ENCODE data around the gene FLNC.

FLNC gene

GRCh38 chr7:128876978-128877755 lies 47.0 kb downstream of the FLNC start:
- no peaks in the 10 kb centered on the region for H3K9me3 ChIP-seq (ENCODE audit: control insufficient read depth in 1 of 2, low read length in 2 of 2)
- no peaks in the 10 kb centered on the region for H3K36me3 ChIP-seq (ENCODE audit: control insufficient read depth in 1 of 2, insufficient read depth in 2 of 2, low read length in 2 of 2)
- H3K4me3 ChIP-seq (ENCODE audit: low read depth in 1 of 2, low read length in 2 of 2): no peak overlapping the region
- no peak overlapping the region for H3K27ac ChIP-seq (ENCODE audit: low read length)
- H3K4me1 ChIP-seq (ENCODE audit: control insufficient read depth in 1 of 2, insufficient read depth in 2 of 2, low read length in 2 of 2): peaks cover 0 to 7% of the 10 kb centered on the region in 2 donors
- no peaks in the 10 kb centered on the region for H3K27me3 ChIP-seq (ENCODE audit: low read depth, low read length)

DNA sequence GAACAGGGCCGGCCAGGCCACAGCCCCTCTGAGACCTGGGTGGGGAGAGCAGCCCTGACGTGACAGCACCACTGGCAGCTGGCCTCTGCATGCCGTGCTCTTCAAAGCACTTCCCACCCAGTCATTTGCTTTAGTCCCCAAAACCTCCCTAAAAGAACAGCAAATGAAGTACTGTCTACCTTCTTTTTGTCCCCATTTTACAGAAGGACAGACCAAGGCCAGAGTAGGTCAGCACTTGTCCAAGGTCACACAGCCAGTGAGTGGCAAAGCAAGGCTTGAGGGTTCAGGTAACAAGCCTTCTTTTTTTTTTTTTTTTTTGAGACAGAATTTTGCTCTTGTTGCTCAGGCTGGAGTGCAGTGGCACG lies 47.5 kb downstream of the FLNC start:
- Histone ChIP-seq H3K4me1 (ENCODE audit: control insufficient read depth in 1 of 2, insufficient read depth in 2 of 2, low read length in 2 of 2) (peaks cover 0 to 7% of the 10 kb centered on the region in 2 donors), H3K27ac (ENCODE audit: low read length) (no peak overlapping the region), H3K4me3 (ENCODE audit: low read depth in 1 of 2, low read length in 2 of 2) (no peak overlapping the region), H3K9me3 (ENCODE audit: control insufficient read depth in 1 of 2, low read length in 2 of 2) (no peaks in the 10 kb centered on the region), H3K36me3 (ENCODE audit: control insufficient read depth in 1 of 2, insufficient read depth in 2 of 2, low read length in 2 of 2) (no peaks in the 10 kb centered on the region), H3K27me3 (ENCODE audit: low read depth, low read length) (no peaks in the 10 kb centered on the region)

DNA sequence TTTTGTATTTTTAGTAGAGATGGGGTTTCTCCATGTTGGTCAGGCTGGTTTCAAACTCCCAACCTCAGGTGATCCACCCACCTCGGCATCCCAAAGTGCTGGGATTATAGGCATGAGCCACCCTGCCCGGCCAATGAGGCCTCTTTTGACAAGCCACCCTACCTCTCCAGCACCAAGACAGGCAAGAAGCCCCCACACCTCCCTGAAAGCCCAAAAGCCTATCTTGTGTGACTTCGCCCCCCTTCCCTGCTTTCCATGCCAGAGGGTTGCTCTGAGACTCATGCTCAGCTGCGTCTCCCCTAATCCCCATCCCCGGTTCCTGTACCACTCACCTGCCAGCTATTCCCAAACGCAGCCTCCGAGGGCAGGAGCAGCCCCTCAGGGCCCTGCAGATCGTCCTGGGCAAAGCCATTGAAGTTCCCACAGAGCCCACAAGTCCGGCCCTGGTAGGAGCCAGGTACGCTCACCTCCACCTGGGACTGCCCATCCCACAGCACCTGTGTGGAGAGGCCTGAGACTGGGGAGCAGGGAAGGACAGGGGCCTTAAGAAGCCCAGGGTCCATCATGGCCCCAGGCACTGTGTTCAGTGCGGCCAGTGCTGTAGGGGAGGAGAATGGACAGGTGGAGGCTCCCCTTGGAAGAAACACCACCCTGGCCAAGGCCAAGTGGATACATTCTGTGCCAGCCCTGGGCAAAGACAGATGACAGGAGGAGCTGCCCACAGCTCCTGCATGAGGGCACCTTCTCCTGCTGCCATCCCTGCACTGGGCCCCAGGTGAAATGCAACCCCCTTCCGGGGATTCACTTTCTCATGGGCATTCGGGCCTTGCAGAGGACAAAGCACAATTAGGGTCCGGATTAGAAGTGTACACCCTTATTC lies 48.3 kb downstream of the FLNC start:
- no peak overlapping the region for H3K4me3 ChIP-seq (ENCODE audit: low read depth in 1 of 2, low read length in 2 of 2)
- no peaks in the 10 kb centered on the region for H3K9me3 ChIP-seq (ENCODE audit: control insufficient read depth in 1 of 2, low read length in 2 of 2)
- H3K27me3 ChIP-seq (ENCODE audit: low read depth, low read length): no peaks in the 10 kb centered on the region
- no peaks in the 10 kb centered on the region for H3K36me3 ChIP-seq (ENCODE audit: control insufficient read depth in 1 of 2, insufficient read depth in 2 of 2, low read length in 2 of 2)
- no peak overlapping the region for H3K27ac ChIP-seq (ENCODE audit: low read length)
- H3K4me1 ChIP-seq (ENCODE audit: control insufficient read depth in 1 of 2, insufficient read depth in 2 of 2, low read length in 2 of 2): peaks cover 0 to 7% of the 10 kb centered on the region in 2 donors

- H3K4me3 ChIP-seq (ENCODE audit: low read depth in 1 of 2, low read length in 2 of 2): no peak overlapping the region
- no peak overlapping the region for H3K27ac ChIP-seq (ENCODE audit: low read length)
- H3K4me1 ChIP-seq (ENCODE audit: control insufficient read depth in 1 of 2, insufficient read depth in 2 of 2, low read length in 2 of 2): peaks cover 0 to 7% of the 10 kb centered on the region in 2 donors
- H3K36me3 ChIP-seq (ENCODE audit: control insufficient read depth in 1 of 2, insufficient read depth in 2 of 2, low read length in 2 of 2): no peaks in the 10 kb centered on the region
- H3K9me3 ChIP-seq (ENCODE audit: control insufficient read depth in 1 of 2, low read length in 2 of 2): no peaks in the 10 kb centered on the region
- no peaks in the 10 kb centered on the region for H3K27me3 ChIP-seq (ENCODE audit: low read depth, low read length)
These were observed 49.3 kb downstream of the FLNC start for GRCh38 chr7:128879461-128879938.

- Histone ChIP-seq H3K4me1 (ENCODE audit: control insufficient read depth in 1 of 2, insufficient read depth in 2 of 2, low read length in 2 of 2) (peaks cover 0 to 7% of the 10 kb centered on the region in 2 donors), H3K9me3 (ENCODE audit: control insufficient read depth in 1 of 2, low read length in 2 of 2) (no peaks in the 10 kb centered on the region), H3K36me3 (ENCODE audit: control insufficient read depth in 1 of 2, insufficient read depth in 2 of 2, low read length in 2 of 2) (no peaks in the 10 kb centered on the region), H3K4me3 (ENCODE audit: low read depth in 1 of 2, low read length in 2 of 2) (no peak overlapping the region), H3K27me3 (ENCODE audit: low read depth, low read length) (no peaks in the 10 kb centered on the region), H3K27ac (ENCODE audit: low read length) (no peak overlapping the region)
These were observed 49.9 kb downstream of the FLNC start for GRCh38 chr7:128879939-128880746.

- no peaks in the 10 kb centered on the region for H3K9me3 ChIP-seq (ENCODE audit: control insufficient read depth in 1 of 2, low read length in 2 of 2)
- H3K4me1 ChIP-seq (ENCODE audit: control insufficient read depth in 1 of 2, insufficient read depth in 2 of 2, low read length in 2 of 2): peaks cover 0 to 7% of the 10 kb centered on the region in 2 donors
- H3K27ac ChIP-seq (ENCODE audit: low read length): no peak overlapping the region
- no peaks in the 10 kb centered on the region for H3K36me3 ChIP-seq (ENCODE audit: control insufficient read depth in 1 of 2, insufficient read depth in 2 of 2, low read length in 2 of 2)
- H3K27me3 ChIP-seq (ENCODE audit: low read depth, low read length): no peaks in the 10 kb centered on the region
- no peak overlapping the region for H3K4me3 ChIP-seq (ENCODE audit: low read depth in 1 of 2, low read length in 2 of 2)
These were observed 50.7 kb downstream of the FLNC start for GRCh38 chr7:128880791-128881457.

DNA sequence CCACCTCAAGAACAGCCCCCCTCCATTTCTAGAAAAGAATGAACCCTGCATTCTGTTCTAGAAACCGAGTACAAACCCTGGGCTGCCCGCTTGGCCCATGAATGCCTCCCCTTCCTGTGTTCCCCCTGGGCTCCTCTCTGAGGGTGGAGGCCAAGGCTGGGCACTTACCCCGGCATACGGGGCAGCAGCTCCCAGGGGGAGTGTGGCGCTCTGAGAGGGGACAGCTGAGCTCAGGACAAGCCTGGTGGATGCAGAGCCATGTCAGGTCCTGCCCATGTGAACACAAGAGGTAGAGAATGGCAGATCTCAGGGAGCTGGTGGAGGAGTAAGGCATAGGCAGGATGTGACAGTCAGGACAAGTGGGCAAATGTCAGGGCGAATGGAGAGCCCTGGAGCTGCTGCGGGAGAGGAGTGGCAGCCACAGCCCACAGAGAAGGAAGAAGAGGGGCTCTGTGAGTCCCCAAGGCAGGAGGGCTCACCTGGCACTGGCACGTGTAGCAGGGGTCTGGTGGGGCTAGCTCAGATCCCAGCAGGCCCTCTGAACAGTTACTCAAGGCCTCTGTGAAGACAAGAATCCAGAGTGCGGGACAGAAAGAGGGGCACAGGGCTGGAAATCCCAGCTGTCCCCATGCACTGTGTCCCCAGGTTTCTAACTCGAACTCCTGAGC lies 51.4 kb downstream of the FLNC start:
- no peaks in the 10 kb centered on the region for H3K27me3 ChIP-seq (ENCODE audit: low read depth, low read length)
- H3K27ac ChIP-seq (ENCODE audit: low read length): no peak overlapping the region
- H3K9me3 ChIP-seq (ENCODE audit: control insufficient read depth in 1 of 2, low read length in 2 of 2): no peaks in the 10 kb centered on the region
- peaks cover 0 to 7% of the 10 kb centered on the region in 2 donors for H3K4me1 ChIP-seq (ENCODE audit: control insufficient read depth in 1 of 2, insufficient read depth in 2 of 2, low read length in 2 of 2)
- no peaks in the 10 kb centered on the region for H3K36me3 ChIP-seq (ENCODE audit: control insufficient read depth in 1 of 2, insufficient read depth in 2 of 2, low read length in 2 of 2)
- H3K4me3 ChIP-seq (ENCODE audit: low read depth in 1 of 2, low read length in 2 of 2): no peak overlapping the region

- Histone ChIP-seq H3K27me3 (ENCODE audit: low read depth, low read length) (no peaks in the 10 kb centered on the region), H3K4me1 (ENCODE audit: control insufficient read depth in 1 of 2, insufficient read depth in 2 of 2, low read length in 2 of 2) (peaks cover 0 to 7% of the 10 kb centered on the region in 2 donors), H3K9me3 (ENCODE audit: control insufficient read depth in 1 of 2, low read length in 2 of 2) (no peaks in the 10 kb centered on the region), H3K27ac (ENCODE audit: low read length) (no peak overlapping the region), H3K36me3 (ENCODE audit: control insufficient read depth in 1 of 2, insufficient read depth in 2 of 2, low read length in 2 of 2) (no peaks in the 10 kb centered on the region), H3K4me3 (ENCODE audit: low read depth in 1 of 2, low read length in 2 of 2) (no peak overlapping the region)
These were observed 51.9 kb downstream of the FLNC start for GRCh38 chr7:128882134-128882533.

DNA sequence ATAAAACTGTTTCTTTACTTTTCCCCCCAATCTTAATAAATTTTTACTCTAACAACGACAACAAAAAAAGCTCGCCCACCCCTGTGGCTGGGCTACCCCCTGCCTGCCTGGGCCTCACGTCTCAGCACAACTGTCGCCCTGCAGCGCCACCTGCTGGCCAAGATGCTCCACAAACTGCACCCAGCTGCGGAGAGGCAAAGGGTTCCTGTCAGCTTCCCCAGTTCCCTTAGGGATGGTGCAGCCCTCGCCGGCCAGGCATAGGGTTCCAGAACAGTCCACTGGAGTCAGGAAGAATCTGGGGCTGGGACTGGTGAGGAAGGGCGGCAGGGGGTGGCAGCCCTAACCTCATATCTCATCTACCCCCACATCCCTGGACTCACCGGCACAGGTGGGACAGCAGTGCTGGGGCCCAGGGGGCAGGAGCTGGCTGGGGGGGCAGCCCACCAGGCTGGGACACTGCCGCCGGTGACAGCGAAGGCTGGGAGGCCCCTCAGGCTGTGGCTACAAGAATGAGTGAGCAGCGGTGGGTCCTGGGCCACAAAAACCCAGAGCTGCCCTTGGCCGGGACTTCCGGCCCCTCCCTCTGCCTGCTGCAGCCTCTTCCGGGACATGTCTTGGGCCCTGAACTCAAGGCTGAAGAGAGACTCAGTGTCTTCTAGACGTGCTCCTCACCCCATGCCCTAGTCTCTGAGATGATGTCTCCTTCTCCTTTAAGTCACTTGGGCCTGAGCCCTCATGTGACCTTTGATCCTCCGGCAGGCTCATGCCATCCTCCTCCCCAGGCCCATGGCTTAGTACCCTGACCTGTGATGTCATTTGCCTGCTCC lies 53.6 kb downstream of the FLNC start:
- Histone ChIP-seq H3K9me3 (ENCODE audit: control insufficient read depth in 1 of 2, low read length in 2 of 2) (no peaks in the 10 kb centered on the region), H3K4me3 (ENCODE audit: low read depth in 1 of 2, low read length in 2 of 2) (no peak overlapping the region), H3K27me3 (ENCODE audit: low read depth, low read length) (no peaks in the 10 kb centered on the region), H3K36me3 (ENCODE audit: control insufficient read depth in 1 of 2, insufficient read depth in 2 of 2, low read length in 2 of 2) (no peaks in the 10 kb centered on the region), H3K27ac (ENCODE audit: low read length) (no peak overlapping the region), H3K4me1 (ENCODE audit: control insufficient read depth in 1 of 2, insufficient read depth in 2 of 2, low read length in 2 of 2) (peaks cover 0 to 7% of the 10 kb centered on the region in 2 donors)
